DND-41 (cell line): Measurements from ENCODE around the gene MORN1.

Source experiments
- CTCF ChIP-seq: IDR thresholded peaks from 2 replicates; pipeline ENCODE4 v1.5.1; 2012; ENCODE audit warnings: borderline replicate concordance, low read length, moderate library complexity, mild to moderate bottlenecking; ENCODE audit not compliant: poor library complexity, severe bottlenecking; ENCODE audit errors: extremely low read depth
- EZH2 ChIP-seq: IDR thresholded peaks from 3 replicates; pipeline ENCODE4 v1.6.1; 2012; ENCODE audit warnings: borderline replicate concordance, low read depth, mild to moderate bottlenecking, moderate library complexity, low read length, inconsistent platforms; ENCODE audit not compliant: severe bottlenecking

GRCh38 chr1:2428490-2428889, 37.1 kb upstream of the MORN1 start:
- TF ChIP-seq CTCF: no peak
- TF ChIP-seq EZH2: no peak
